GM21737 (cell line): ENCODE results near the gene SLC19A1.
"Not testable (repeated sequence)": the region's sequence is repeated elsewhere in the genome, so short reads cannot be mapped to it uniquely, and the experiment has no call there.

ENCODE experiments used
- ATAC-seq: cut with Tn5 transposase; IDR thresholded peaks from one replicate; pipeline ENCODE4 v1.9.1; 2021; ENCODE audit warnings: mild to moderate bottlenecking, moderate library complexity; ENCODE audit not compliant: unreplicated experiment

The SLC19A1 gene

DNA sequence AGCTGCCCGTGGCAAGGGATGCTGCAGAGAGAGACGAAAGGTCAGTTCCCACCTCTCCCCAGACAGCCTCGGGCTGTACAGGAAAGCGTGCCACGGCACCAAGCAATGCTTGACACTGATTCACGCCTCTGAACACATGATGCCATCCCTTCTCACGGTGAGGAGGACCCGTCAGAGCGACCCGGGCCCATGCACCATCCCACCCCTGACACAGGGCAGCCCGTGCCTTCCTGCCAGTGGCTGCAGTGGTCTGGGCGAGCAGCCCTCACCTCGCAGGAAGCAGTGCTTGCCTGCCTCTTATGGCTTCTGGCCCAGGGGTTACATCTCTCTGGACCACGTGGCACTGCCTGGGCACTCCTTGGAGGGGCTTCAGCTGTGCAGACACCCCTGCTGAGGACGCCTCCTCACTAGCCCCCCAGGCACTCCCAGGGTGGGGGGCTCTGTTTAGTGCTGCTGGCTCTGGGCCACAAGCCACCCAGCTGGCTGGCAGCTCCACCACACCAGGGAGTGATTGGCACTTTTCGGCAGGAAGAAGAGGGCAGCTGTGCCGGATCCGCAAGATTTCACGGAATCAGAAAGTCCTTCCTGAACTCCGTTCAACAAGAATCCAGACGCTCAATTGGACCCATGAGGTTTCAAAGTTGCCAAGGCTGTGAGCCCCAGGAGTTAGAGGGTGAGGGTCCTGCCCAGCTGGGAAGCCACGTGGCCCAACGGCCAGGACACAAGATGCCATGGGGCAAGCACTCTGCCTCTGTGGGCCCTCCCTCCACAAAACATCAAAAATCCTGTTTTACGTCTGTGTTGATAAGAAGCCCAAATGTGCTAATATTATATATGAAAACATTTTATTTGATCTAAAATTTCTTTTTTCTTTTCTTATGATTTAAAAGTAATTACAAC, 34.8 kb upstream of the SLC19A1 start:
- ATAC-seq = no peak

DNA sequence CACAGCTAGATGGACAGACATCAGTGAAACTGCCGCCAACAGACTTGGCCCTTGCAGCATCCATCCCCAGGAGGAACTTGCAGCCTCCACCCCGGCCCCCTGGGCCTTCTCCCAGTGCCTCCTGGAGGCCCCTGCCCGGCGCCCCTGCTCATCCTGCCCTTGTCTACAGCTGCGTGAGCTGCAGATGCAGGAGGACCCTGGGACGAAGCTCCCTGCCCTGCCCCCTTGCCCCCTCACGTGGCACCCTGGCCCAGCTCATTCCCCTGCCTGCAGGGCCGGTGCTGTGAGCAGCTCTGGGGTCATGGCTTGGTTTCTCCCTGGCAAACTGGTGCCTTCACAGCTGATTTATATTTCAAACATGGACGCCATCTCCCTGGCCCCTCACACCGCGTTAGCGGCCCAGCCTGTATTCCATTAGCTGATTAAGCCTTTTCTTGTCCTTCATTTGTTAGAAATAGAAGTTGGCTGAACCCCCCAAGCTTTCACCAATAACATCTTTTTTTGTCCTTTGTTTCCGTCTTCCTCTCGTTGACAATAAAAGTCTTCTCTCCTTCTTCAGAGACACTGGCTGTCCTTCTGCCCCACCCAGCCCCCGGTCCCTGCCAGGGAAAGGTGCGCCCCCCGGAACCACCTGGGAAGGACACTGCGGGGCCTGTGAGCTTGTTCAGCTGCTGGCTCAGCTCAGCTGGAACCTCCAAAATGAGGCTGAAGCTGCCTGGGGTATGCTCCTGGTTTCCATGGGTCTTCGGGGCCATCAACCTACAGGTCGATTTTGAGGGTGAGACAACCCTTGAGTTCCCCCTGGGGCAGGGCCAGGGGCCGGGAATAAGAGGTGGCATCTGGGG, 34.0 kb upstream of the SLC19A1 start:
- ATAC-seq = no peak

DNA sequence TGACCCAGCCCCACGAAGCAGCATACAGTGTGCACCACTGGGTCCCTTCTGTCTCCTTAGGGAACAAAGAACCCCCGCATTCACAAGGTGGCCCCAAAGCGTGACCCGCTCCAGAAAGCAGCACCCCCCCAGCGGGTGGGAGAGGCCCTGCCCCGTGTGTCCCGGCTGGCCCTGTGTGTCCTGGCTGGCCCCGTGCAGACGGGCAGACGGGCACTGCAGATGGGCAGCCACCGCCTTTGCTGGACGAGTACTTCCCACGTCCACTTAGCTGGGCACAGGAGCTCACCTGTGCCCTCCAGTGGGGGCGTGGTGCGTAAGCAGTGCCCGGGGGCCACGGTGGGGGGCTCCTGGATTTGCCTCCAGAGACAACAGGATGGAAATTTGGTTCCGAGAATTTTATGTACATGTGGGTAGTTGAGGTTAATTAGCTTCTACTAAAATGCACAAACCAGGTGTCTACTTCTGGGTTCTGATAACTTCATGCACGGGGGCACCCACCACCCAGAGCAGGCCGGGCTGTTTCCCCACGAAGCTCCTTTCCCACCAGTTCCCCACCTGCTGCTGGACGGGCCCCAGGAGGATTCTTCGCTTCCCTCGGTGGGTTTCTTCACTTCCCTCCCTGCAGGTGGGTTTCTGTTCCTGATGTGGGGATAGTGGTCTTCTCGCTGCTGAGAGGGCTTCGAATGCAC, 33.2 kb upstream of the SLC19A1 start:
- ATAC-seq = no peak

DNA sequence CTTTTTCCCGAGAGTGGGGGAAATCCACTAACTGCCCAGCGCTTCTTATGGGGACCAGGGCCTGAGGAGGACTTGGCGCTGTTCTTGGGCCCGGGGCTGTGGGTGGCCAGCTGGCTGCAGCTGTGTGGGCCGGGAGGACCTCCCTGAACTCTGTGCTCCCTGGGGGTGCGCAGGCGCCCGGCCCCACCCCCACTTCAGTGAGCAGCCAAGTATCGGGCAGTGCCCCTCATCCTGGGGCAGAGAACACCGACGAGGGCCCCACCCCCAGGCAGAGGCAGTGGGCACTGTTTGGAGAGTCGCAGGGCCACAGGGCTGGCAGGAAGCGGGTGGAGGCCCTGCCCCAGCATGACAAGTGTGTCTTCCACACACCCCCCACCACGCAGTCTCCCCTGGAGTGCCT, 32.5 kb upstream of the SLC19A1 start:
- no peak for ATAC-seq

DNA sequence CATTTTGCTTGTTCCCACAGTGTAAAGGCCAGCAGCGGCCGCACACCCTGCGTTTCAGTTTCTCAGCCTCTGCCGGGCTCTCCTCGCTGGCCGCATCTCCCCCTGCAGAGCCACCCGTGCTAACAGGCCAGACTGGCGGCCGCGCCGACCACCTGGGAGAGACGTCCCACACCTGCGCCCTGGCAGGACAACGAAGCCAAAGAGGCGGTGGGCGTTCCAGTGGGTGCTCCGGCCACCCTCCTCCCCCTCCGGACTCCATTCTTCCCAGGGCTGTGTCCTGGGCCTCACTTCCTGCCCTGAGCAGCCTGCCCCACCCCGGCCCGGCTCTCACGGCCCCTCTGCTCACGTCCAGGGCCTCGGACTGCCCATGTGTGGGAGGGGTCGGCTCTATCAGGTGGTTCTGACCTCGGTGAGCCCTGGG, 31.9 kb upstream of the SLC19A1 start:
- ATAC-seq = no peak

DNA sequence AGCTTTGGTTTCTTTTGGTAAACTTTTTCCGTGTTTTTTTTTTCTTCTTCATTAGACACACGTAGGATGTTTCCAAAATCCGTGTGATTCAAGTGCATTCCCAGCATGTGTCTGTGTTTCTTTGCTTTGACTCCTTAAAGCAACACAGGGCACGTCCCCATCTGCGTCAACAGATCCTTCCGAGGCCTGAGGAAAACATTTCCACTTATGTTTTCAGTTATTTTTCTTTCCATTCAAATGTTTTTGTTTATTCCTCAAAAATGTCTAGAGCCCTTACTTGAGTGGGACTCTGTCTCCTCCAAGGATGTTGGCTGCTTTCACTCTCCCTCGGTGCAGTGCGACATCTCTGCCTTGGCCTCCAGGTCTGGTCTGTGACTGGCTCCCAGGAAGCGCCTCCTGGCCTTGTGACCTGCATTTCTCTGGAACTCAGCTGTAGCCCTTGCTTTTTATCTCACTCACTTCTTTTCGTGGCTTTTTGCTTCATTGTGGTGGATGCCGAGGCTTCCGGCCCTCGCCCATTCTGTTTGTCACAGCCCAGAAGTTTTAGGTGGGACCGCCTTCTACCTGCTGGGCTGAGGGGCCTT, 31.3 kb upstream of the SLC19A1 start:
- no peak for ATAC-seq

DNA sequence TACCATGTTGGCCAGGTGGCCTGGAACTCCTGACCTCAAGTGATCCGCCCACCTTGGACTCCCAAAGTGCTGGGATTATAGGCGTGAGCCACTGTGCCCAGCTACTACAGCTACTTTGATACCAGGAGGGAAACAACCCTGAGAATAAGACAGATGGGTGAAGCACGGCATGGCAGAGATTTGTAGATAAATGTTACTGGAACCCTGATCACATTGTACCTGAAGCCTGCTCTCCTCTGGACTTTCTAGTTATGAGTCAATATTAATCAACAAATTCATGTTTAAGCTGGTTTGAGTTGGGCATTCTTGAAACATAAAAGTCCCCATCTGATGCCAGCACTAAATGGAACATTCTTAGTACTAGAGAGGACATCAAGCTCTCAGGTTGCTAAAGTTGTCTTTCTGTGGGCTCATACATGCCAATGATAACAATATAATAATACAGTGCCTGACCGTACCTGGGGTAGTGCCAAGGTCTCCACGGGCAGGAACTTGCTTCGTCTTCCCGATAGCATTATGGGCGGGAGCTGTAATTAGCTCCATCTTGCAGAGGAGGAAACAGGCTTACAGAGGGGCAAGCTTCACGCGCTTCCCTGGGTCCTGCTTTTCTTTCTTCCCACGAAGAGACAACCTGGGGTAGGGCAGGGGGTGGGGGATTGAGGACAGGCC, 30.7 kb upstream of the SLC19A1 start:
- ATAC-seq = no peak

DNA sequence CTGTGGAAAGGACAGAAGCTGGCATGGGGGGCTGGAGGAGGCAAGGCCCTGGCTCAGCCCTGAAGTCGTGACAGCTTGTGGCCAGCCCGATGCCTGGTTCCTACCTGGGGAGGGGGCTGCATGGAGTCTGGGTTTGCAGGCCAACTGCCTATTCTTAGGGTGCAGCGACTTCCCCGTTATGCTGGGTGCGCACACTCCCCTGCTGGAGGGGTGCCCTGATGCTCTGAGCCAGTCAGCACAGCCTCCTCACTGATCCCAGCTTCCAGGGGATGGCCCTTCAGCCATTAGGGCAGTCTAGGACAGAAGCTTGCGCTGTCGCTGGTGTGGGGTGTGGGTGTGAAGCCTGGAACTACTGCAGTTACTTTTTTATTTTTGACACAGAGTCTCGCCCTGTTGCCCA, 30.0 kb upstream of the SLC19A1 start:
- no peak for ATAC-seq

DNA sequence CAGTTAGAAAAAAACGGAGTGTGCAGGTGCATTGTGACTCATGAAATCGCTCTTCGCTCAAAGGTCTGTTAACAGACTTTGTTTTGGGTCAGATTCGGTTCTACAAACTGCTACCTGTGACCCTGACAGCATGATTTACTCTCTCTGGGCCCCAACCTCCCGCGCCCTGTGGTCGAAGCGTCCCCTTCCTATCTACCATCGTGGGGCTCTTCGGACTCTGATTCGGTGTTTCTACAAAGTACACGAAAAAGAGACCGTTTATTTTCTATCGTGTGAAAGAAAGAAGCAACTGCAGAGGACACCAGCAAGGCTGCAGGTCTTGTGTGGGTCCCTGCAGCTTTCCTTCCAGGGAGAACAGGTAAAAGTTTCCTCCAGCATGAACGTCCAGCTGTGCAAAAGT, 29.4 kb upstream of the SLC19A1 start:
- no peak for ATAC-seq

DNA sequence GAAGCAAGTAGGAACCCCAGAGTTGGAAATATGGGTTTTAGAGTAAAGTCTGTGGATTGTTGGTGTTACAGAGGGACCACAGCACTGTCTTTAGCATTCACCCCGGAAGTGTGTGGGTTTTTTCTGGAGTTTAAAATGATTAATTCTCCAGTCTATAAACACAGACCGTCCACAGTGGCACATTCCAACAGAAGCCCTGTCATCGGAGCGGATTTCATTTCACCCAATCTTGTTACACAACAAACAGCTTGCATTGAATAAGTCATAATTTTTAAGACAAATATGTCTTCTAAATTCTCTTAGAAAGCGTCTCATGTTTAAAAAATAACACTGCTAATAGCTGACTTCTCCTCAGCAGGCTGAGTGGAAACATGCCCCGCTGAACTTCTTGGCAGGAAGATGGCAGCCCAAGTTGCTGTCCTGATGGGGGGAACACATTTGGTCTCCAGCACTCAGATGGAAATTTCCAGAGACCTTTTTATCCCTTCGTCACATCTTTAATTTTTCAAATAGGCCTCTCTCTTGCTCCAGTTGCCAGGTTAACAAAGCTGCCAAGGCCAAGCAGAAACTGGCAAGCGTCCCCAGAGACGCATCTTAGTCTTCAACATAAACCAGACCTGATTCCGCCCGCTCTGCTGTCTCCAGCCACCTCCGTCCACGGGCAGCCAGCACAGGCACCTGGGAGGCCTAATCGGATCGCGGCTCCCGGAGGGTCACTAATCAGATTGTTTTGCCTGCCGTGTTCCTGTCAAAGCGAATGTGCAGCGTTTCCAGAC, 28.8 kb upstream of the SLC19A1 start:
- ATAC-seq = no peak

DNA sequence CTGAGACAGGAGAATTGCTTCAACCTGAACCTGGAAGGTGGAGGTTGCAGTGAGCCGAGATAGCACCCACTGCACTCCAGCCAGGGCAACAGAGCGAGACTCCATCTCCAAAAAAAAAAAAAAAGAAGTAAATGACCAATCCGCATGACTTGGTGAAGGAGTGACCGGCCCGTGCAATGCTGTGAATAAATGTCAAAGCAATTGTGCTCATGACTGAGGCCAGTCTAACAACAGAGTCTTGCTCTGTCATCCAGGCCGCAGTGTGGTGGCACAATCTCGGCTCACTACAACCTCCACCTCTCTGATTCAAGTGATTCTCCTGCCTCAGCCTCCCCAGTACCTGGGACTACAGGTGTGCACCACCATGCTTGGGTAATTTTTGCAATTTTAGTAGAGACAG, 27.8 kb upstream of the SLC19A1 start:
- no peak for ATAC-seq

DNA sequence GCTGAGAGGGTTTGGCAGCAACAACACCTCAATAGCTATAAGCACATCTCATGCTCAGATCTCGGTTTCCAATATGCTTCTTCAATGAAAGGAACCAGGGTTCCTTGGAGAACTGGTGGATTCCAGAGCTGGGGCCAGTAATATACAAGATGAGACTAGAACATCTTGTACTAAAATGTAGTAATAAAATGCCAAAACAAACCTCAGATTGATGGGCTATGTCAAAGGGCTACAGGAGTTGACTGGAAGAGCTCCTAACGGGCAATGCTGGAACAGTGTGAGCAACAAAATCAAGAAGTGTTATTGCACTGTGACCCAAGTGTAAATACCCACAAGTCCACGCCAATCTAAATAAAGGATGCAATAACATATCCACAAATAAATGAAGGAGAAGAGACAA, 26.1 kb upstream of the SLC19A1 start:
- no peak for ATAC-seq

DNA sequence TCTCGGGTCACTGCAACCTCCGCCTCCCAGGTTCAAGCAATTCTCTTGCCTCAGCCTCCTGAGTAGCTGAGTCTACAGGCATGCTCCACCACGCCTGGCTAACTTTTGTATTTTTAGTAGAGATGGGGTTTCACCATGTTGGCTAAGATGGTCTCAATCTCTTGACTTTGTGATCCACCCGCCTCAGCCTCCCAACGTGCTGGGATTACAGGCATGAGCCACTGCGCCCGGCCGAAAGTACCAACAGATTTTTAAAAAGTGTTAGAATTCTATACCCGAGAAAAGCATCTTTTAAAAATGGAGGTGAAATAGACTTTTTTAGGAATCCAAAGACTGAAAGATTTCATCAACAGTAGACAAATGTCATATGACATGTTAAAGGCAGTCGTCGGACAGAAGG, 21.9 kb upstream of the SLC19A1 start:
- ATAC-seq = not testable (repeated sequence)

DNA sequence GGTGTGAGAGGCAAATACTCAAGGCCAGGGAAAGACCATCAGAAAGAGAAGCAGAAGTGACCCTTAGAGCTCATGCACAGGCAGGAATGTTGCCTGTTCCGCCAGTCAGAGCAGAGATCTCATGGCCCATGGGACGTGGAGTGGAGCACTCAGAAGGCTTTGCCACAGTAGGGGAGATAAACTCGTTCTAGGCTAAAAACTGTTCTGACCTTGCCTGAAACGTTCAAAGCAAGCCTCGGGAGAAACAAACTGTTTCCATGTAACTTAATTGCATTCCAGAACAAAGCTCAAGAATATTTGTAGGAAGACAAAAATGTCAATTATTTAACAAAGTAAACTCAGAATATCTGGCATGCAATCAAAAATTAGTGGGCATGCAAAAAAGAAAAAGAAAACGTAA, 20.7 kb upstream of the SLC19A1 start:
- no peak for ATAC-seq

DNA sequence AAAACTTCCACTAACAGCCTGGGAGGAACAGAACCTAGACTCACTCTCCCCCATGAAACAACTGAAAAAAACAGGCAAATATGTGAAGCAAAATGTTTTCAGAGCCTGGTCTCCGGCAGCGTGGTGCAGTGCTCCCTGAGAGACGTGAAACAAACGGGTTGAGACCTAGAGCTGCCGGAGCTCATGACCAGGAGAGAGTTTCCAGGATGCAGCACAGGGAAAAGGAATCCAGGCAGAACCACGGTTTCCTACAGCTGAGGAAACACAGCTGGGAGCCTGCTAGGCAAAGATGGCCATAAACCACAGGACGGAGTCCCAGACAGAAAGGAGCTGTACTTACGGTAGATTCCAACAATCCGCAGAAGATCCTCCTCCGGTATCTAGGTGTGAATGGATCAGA, 20.2 kb upstream of the SLC19A1 start:
- ATAC-seq = no peak

DNA sequence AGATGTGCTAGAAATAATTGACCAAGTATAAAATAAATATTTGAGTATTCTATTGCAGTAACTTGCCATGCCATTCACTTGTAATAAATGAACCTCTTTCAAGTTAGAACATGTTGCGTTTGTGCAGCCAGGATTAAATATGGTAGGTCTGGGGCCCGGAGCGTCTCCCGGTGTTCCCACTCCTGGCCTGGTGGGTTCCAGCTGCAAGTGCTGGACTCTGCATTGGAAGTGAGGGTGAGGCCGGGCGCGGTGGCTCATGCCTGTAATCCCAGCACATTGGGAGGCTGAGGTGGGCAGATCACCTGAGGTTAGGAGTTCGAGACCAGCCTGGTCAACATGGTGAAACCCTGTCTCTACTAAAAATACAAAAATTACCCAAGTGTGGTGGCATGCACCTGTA, 19.0 kb upstream of the SLC19A1 start:
- ATAC-seq = not testable (repeated sequence)

DNA sequence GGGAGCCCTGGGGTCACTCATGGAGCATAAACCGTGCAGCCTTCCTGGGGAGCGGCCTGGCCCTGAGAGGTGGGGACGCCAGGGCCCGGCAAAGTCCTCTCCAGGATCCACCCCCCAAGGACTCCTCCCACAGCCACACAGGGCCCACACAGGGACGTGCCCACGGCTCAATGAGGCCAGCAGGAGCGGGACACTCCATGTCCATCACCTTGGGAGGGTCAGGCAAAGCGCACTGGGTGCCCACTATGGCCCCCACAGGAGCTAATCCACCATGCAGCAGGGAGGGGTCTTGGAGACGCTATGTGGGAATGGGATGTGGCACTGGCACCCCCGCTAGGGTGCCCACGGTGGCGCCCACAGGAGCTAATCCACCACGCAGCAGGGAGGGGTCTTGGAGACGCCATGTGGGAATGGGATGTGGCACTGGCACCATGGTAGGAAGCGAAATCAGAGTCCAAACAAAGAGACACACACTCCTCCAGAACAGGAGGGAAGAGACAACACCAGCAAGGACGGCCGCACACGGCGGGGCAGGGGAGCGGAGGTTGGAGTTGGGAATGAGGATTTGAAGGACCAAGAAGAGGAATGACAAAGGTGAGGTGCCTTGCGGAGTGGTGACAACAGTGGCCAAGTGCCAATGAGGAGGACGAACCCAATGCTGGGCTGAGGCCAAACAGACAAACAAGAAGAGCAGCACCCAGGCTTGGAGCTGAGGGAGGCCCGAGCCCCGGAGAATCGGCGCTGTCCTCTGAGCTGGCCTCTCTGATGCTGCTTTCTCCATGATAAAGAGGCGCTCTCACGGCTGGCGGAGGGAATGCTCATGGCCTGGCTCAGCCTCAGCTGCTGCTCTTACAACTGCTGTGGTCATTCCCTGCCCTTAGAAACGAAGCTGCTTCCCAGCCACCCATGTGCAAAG, 18.1 kb upstream of the SLC19A1 start:
- ATAC-seq = no peak

DNA sequence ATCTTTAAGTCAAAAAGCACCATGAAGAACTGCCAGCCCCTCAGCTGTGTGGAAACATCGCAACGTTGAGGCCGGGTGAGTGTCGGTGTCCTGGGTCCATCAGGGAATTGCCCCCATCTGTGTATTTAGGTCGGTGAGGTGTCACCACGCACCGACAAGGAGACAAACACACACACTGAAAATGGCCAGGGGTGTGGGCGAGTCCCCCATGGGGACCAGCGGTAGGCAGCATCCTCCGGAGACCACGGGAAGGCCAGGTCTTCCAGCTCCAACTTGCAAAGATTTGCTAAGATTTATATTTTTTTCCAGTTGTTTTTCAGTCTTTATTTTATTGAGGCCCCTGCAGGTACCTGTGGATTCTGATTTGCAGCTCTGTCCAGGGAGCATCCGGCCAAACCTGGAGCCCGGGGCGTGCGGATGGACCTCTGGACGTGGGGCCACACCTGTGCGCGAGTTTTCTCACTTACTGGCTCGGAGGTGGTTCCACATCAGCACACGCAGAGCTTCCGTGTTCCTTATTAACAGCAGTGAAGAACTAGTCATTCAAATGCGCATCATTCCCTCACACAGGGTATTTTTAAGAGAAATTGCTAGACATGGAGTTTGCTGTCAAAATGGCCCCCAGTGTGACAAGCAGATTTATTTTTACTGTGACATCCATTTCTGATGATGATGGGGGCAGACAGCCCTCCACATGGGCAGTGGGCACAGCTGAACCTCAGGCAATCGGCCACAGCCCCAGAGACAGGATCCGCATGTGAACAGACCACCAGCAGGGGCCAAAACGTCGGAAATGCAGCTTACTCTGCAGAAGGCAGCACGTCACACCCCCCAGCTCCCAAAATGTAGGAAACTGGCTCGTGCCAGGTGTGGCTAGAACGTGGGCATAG, 17.2 kb upstream of the SLC19A1 start:
- no peak for ATAC-seq
